Measurements from ENCODE around the gene TGFBR2.

The TGFBR2 gene

DNA sequence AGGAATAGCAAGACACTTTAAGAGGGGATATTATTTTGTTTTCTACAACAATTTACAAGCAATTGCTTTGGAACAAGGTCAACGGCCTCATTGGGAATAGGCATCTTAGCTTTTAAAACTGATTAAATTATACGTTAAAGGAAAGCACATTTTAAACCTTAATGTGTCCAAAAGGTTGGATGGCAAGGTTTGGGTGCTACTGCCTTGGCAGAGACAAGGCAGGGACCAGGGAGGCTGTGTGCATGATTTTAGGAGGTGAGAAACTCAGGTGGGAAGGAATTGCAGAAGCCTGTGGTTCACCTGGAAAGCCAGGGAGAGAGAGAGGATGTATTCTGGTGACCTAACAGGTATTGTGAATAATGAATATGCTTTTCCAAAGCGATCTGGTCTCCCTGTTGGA lies 54.3 kb downstream of the TGFBR2 start:
- no peak for DNase-seq (ENCODE audit: low read depth in 2 of 2)
- H3K4me3 ChIP-seq (replicated peaks in 1 of 2; ENCODE audit: low read depth in 2 of 2, low read length in 2 of 2): no peak overlapping the region
- no peak for TF ChIP-seq CTCF (IDR thresholded peaks at IDR 0.05; ENCODE audit: low read depth, low read length)

DNA sequence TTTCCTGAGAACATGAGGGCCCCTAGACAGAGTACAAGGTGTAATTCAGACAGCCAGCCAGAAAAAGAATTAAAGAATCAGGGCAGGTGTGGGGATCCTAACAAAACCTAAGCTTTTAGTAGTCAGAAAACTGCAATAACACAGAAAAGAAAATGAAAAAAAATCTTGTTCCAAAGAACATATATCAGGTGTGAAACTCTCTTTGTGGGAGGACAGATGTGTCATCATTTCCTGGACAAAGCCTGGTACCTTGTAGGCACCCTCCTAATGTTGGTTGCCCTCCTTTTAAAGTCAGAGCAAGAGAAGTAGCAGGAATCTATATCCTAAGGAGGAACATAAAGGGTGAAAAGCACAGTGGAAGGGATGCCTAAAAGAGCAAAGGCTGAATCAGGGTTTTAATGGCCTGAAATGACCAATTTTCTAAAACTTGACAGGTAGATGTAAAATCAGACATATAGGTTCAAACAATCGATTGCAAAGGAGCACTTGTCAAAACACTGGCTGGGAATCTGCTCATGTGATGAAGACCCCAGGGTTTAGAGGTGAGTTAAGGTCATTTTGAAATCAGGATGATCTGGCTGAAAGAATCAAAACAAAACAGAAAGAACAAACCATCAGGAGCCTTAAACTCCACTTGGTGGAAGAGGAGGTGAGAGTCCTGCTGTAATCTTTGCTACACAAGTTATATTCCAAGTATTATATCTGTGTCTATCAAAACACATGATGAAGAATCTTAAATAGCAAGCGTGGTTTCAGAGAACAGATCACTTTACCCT lies 54.9 kb downstream of the TGFBR2 start:
- no peak overlapping the region for H3K4me3 ChIP-seq (replicated peaks in 1 of 2; ENCODE audit: low read depth in 2 of 2, low read length in 2 of 2)
- no peak for TF ChIP-seq CTCF (IDR thresholded peaks at IDR 0.05; ENCODE audit: low read depth, low read length)
- no peak for DNase-seq (ENCODE audit: low read depth in 2 of 2)

GRCh38 chr3:30662836-30663235 lies 56.4 kb downstream of the TGFBR2 start:
- DNase-seq (ENCODE audit: low read depth in 2 of 2): no peak
- no peak overlapping the region for H3K4me3 ChIP-seq (replicated peaks in 1 of 2; ENCODE audit: low read depth in 2 of 2, low read length in 2 of 2)
- TF ChIP-seq CTCF (IDR thresholded peaks at IDR 0.05; ENCODE audit: low read depth, low read length): no peak

DNA sequence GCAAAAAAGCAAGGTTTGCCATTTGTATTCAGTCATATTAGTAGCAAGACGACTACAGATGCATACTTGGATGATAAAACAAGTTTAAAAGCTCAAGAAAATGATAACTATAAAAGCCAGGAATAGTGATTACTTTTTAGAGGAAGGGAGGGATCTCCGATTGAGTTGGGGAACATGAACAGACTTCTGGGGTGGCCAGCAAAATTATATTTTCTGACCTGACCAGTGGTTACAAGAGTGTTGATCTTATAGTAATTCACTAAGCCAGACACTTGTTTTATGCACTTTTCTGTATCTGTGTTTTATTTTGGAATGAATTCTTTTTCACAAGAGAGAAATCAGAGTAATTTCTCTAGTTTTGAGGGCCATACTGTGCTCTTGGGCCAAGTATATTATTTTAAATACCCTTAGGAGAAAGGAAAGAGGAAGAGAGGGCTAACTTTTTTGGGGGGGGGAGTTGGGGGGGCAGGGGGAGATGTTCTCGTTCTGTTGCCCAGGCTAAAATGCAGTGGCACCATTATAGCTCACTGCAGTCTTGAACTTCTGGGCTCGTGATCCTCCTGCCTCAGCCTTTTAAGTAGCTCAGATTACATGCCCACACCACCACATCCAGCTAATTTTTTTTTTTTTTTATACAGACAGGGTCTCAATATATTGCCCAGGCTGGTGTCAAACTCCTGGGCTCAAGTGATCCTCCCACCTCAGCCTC lies 57.3 kb downstream of the TGFBR2 start:
- TF ChIP-seq CTCF (IDR thresholded peaks at IDR 0.05; ENCODE audit: low read depth, low read length): no peak
- no peak for DNase-seq (ENCODE audit: low read depth in 2 of 2)
- no peak overlapping the region for H3K4me3 ChIP-seq (replicated peaks in 1 of 2; ENCODE audit: low read depth in 2 of 2, low read length in 2 of 2)

- no peak for TF ChIP-seq CTCF (IDR thresholded peaks at IDR 0.05; ENCODE audit: low read depth, low read length)
- DNase-seq (ENCODE audit: low read depth in 2 of 2): no peak
- no peak overlapping the region for H3K4me3 ChIP-seq (replicated peaks in 1 of 2; ENCODE audit: low read depth in 2 of 2, low read length in 2 of 2)
Measured at GRCh38 chr3:30664459-30664858, 58.1 kb downstream of the TGFBR2 start.

DNA sequence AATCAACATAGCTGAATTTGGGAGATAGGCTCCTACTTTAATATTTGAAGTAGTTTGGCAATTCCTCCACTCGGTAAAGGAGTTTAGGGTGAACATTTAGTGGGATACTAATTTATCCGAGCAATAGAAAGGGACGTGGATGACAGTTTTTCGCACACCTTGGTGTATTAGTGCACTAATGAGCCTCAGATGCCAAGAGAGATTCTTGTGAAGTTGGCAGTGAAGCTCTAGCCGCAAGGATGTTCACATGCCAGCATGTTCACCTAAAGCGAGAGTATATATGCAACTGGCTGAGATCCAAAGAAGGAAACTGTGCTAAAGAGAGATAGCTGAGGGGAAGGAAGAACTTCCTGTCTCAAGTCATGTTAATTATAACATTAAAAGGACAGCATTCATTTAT lies 58.5 kb downstream of the TGFBR2 start:
- no peak overlapping the region for H3K4me3 ChIP-seq (replicated peaks in 1 of 2; ENCODE audit: low read depth in 2 of 2, low read length in 2 of 2)
- no peak for TF ChIP-seq CTCF (IDR thresholded peaks at IDR 0.05; ENCODE audit: low read depth, low read length)
- DNase-seq (ENCODE audit: low read depth in 2 of 2): no peak

All from cardiac fibroblast (primary cell).